ENCODE data around the gene PHYKPL.
A peak's percentile ranks its signal among the peaks of the same experiment; 100 is the strongest.

Gene PHYKPL

DNA sequence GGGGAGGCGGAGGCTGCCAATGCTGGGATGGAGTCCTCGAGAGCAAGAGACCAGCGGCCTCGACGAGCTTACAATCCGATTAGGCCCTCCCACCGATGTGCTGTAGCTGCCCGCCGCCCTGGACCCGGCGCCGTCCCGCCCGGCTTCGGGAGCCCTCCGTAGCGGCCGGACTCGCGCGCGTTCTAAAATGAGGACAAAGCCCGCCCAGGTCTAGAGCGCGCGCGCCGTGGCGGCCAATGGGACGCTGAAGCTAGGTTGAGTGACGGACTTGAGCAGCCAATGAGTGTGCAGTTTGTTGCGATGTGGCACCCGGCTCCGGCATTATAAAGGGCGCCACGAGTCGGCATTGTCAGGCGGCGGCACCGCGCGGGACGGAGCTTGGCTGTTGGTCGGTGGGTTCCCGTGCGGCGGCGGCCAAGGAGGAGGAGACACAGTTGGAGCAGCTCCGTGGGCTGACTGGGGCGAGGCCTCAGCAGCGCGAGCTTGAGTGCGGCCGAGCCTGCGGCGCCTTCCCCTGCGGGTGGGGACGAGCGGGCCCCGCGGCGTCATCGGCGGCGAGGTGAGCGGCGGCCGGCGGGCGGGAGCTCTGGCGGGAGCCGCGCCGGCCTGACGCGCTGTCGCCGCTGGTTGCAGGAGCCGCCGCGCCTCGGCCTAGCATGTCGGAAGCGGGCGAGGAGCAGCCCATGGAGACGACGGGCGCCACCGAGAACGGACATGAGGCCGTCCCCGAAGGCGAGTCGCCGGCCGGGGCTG, 28.2 kb downstream of the PHYKPL start, which contains the start of gene HNRNPAB:
Gene HNRNPAB, plus strand, starts transcription at position 352 of the 753 bp plus-strand sequence. Its CDS starts 305 bp downstream, at position 657.
- peak; percentile 89 for DNase-seq
- peaks cover 41% of the 10 kb centered on the region for H3K36me3 ChIP-seq
- no peaks in the 10 kb centered on the region for H3K9me3 ChIP-seq (ENCODE audit: severe bottlenecking)
- TF ChIP-seq, protein P1, sequence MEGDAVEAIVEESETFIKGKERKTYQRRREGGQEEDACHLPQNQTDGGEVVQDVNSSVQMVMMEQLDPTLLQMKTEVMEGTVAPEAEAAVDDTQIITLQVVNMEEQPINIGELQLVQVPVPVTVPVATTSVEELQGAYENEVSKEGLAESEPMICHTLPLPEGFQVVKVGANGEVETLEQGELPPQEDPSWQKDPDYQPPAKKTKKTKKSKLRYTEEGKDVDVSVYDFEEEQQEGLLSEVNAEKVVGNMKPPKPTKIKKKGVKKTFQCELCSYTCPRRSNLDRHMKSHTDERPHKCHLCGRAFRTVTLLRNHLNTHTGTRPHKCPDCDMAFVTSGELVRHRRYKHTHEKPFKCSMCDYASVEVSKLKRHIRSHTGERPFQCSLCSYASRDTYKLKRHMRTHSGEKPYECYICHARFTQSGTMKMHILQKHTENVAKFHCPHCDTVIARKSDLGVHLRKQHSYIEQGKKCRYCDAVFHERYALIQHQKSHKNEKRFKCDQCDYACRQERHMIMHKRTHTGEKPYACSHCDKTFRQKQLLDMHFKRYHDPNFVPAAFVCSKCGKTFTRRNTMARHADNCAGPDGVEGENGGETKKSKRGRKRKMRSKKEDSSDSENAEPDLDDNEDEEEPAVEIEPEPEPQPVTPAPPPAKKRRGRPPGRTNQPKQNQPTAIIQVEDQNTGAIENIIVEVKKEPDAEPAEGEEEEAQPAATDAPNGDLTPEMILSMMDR (IDR thresholded peaks at IDR 0.05; ENCODE audit: low read depth, low read length), result no peak
- H3K27ac ChIP-seq, result peak within 1 kb of the TSS; percentile 91
- H3K27me3 ChIP-seq (ENCODE audit: insufficient read depth, low read depth, severe bottlenecking), result no peaks in the 10 kb centered on the region
- H3K4me3 ChIP-seq (ENCODE audit: low read depth, low read length), result peak within 1 kb of the TSS; percentile 81

DNA sequence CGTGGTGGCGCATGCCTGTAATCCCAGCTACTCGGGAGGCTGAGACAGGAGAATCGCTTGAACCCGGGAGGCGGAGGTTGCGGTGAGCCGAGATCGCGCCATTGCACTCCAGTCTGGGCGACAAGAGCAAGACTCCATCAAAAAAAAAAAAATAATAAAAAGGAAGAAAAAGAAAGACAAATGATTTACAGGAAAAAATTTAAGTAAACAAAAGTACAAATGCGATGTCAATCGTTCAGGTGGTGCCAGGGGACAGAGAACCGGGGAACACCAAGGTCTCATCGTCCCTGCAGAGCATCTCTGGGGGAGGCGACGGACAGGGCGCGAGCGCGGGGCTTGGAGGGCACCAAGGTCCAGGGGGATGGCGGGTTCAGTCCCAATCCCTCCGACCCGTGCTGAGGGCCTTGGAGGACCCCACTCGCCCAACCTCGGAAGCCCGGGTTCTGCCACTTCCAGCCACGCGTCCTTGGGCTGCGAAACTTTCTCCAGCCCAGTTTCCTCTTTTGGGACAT, 28.9 kb downstream of the PHYKPL start:
- Histone ChIP-seq H3K36me3 (peaks cover 35% of the 10 kb centered on the region), H3K27ac (peak overlapping the region; percentile 91), H3K4me3 (ENCODE audit: low read depth, low read length) (peak overlapping the region; percentile 26; the same call in 1 of the 2 replicates), H3K9me3 (ENCODE audit: severe bottlenecking) (no peaks in the 10 kb centered on the region), H3K27me3 (ENCODE audit: insufficient read depth, low read depth, severe bottlenecking) (no peaks in the 10 kb centered on the region)
- DNase-seq, result no peak
- TF ChIP-seq, protein P1 (IDR thresholded peaks at IDR 0.05; ENCODE audit: low read depth, low read length), result no peak

DNA sequence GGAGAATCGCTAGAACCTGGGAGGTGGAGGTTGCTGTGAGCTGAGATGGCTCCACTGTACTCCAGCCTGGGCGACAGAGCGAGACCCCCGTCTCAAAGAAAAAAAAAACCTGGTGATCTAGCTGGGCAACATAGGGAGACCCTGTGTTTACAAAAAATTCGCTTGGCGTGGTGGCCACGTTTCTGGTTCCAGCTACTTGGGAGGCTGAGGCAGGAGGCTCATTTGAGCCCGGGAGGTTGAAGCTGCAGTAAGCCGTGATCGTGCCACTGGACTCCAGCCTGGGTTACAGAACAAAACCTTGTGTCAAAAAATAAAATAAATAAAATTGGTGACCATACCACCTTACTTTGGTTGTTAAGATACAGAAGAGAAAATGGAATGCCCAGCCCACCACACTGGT, 30.1 kb downstream of the PHYKPL start:
- Histone ChIP-seq H3K4me3 (ENCODE audit: low read depth, low read length) (no peak overlapping the region), H3K36me3 (peaks cover 23% of the 10 kb centered on the region), H3K9me3 (ENCODE audit: severe bottlenecking) (no peaks in the 10 kb centered on the region), H3K27me3 (ENCODE audit: insufficient read depth, low read depth, severe bottlenecking) (no peaks in the 10 kb centered on the region), H3K27ac (no peak overlapping the region)
- TF ChIP-seq, protein P1 (IDR thresholded peaks at IDR 0.05; ENCODE audit: low read depth, low read length), result no peak
- no peak for DNase-seq

DNA sequence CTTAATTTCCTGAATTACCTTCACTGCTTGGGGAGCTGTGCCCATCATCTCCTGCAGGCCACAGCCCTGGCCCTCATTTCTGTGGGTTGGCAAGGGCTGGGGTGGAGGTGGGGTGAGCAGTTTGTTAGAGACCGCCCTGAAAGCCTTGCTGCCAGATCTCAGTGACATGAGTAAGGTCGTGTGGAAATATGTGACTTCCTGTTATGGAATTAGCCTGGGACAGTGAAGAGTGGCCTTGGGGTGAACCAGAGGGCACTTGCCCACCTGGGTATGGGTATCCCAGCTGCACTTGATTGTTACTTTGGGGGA, 30.7 kb downstream of the PHYKPL start:
- no peak overlapping the region for H3K27ac ChIP-seq
- H3K9me3 ChIP-seq (ENCODE audit: severe bottlenecking), result no peaks in the 10 kb centered on the region
- DNase-seq, result no peak
- no peak overlapping the region for H3K4me3 ChIP-seq (ENCODE audit: low read depth, low read length)
- TF ChIP-seq, protein P1 (IDR thresholded peaks at IDR 0.05; ENCODE audit: low read depth, low read length), result no peak
- H3K27me3 ChIP-seq (ENCODE audit: insufficient read depth, low read depth, severe bottlenecking), result no peaks in the 10 kb centered on the region
- H3K36me3 ChIP-seq, result peaks cover 17% of the 10 kb centered on the region

DNA sequence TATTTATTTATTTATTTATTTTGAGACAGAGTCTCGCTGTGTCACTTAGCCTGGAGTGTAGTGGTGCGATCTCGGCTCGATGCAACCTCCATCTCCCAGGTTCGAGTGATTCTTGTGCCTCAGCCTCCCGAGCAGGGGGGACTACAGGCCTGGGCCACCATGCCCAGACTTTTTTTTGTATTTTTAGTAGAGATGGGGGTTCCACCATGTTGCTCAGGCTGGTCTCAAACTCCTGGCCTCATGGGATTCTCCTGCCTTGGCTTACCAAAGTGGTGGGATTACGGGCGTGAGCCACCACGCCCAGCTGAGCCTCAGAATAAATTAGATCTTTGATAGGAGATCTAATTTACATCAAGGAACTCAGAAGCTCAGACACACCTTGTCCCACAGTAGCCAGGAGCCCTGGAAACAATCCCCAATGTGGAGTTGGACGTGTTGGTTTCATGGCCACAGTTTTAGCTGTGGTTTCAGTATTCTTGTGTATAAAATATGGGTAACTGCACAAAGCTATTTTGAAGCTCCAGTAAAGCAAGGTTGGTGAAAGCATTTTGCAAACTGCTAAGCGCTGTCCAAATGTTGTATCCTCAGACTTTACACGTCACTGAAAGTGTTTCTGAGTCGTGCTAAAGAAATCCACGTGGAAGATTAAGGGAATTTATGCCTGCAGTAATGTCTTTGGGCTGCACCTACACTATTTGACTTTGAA, 31.2 kb downstream of the PHYKPL start:
- H3K27ac ChIP-seq, result no peak overlapping the region
- H3K36me3 ChIP-seq, result peaks cover 11% of the 10 kb centered on the region
- DNase-seq, result no peak
- no peaks in the 10 kb centered on the region for H3K27me3 ChIP-seq (ENCODE audit: insufficient read depth, low read depth, severe bottlenecking)
- H3K9me3 ChIP-seq (ENCODE audit: severe bottlenecking), result no peaks in the 10 kb centered on the region
- no peak overlapping the region for H3K4me3 ChIP-seq (ENCODE audit: low read depth, low read length)
- TF ChIP-seq, protein P1 (IDR thresholded peaks at IDR 0.05; ENCODE audit: low read depth, low read length), result no peak

All from WERI-Rb-1 (cell line).